ENCODE data around the gene PAK6.

The PAK6 gene

DNA sequence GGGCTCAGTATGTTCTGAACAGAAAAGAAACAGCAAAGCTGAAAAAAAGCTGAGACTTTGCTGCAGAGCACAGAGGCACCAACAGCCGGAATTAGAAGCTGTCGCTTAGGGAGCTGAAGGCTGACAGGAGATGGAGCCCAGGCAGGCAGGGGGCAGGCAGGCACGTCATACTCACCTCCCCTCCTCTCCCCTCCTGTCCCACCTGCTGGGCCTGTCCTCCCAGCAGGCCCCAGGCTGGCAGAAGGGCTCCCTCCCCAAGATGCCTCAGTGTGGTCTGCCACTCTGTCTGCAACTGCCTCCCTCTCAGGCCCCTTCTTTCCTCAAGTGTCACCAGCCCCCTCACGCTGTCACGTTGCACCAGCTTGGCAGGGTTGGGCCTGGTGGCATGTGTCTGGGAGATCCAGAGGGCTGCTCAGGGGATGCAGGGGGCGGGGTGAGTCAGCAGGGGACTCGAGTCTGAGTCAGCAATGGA lies 47.2 kb downstream of the PAK6 start:
- DNase-seq: no peak
- POLR2A ChIA-PET: no interaction called here
- CTCF ChIA-PET: interaction anchor here (0.9 to 25.2 kb wide), 5 partner anchors 9 to 51 kb away, joined by 3 to 407 read pairs (median 6); partner anchors contain the start of genes CCDC9B, INAFM2, PAK6 and PLCB2
- H3K36me3 ChIP-seq (ENCODE audit: control insufficient read depth in 4 of 4, insufficient read depth in 4 of 4, low read length in 3 of 4): peaks cover 10 to 54% (median 37%) of the 10 kb centered on the region in 4 experiments
- no peak overlapping the region for H3K27ac ChIP-seq (ENCODE audit: insufficient read depth in 1 of 2, low read depth in 1 of 2, low read length in 2 of 2, poor library complexity in 1 of 2, severe bottlenecking in 2 of 2)
- peaks cover 0 to 32% (median 0%) of the 10 kb centered on the region in 5 experiments for H3K27me3 ChIP-seq (replicated peaks in 2 of 5; ENCODE audit: control insufficient read depth in 4 of 5, insufficient read depth in 5 of 5, low read length in 4 of 5)
- no peak overlapping the region for H3K4me3 ChIP-seq (ENCODE audit: control insufficient read depth in 1 of 7, extremely low read depth in 1 of 7, insufficient read depth in 4 of 7, low read depth in 2 of 7, low read length in 6 of 7)
- WGBS (ENCODE audit: insufficient coverage): 86% methylated on average over 4 of the region's 7 CpGs
- H3K4me1 ChIP-seq (ENCODE audit: control extremely low read depth in 1 of 4, control insufficient read depth in 4 of 4, insufficient read depth in 4 of 4, low read length in 3 of 4): peaks cover 0 to 32% (median 24%) of the 10 kb centered on the region in 4 experiments
- no peaks in the 10 kb centered on the region for H3K9me3 ChIP-seq (ENCODE audit: control extremely low read depth in 1 of 5, control insufficient read depth in 4 of 5, insufficient read depth in 2 of 5, low read depth in 1 of 5, low read length in 4 of 5)

GRCh38 chr15:40286794-40287193 lies 47.9 kb downstream of the PAK6 start:
- Histone ChIP-seq H3K9me3 (ENCODE audit: control extremely low read depth in 1 of 5, control insufficient read depth in 4 of 5, insufficient read depth in 2 of 5, low read depth in 1 of 5, low read length in 4 of 5) (no peaks in the 10 kb centered on the region), H3K4me1 (ENCODE audit: control extremely low read depth in 1 of 4, control insufficient read depth in 4 of 4, insufficient read depth in 4 of 4, low read length in 3 of 4) (peaks cover 0 to 29% (median 19%) of the 10 kb centered on the region in 4 experiments), H3K27me3 (replicated peaks in 2 of 5; ENCODE audit: control insufficient read depth in 4 of 5, insufficient read depth in 5 of 5, low read length in 4 of 5) (peaks cover 0 to 25% (median 0%) of the 10 kb centered on the region in 5 experiments), H3K27ac (ENCODE audit: insufficient read depth in 1 of 2, low read depth in 1 of 2, low read length in 2 of 2, poor library complexity in 1 of 2, severe bottlenecking in 2 of 2) (no peak overlapping the region), H3K36me3 (ENCODE audit: control insufficient read depth in 4 of 4, insufficient read depth in 4 of 4, low read length in 3 of 4) (peaks cover 11 to 61% (median 44%) of the 10 kb centered on the region in 4 experiments), H3K4me3 (ENCODE audit: control insufficient read depth in 1 of 7, extremely low read depth in 1 of 7, insufficient read depth in 4 of 7, low read depth in 2 of 7, low read length in 6 of 7) (no peak overlapping the region)
- WGBS (ENCODE audit: insufficient coverage): 99% methylated on average over 6 of the region's 7 CpGs
- ChIA-PET POLR2A (no interaction called here), CTCF (interaction anchor here (0.9 to 25.2 kb wide), 5 partner anchors 13 to 66 kb away, joined by 3 to 407 read pairs (median 6); partner anchors contain the start of genes CCDC9B, INAFM2 and PLCB2)
- DNase-seq: no peak

DNA sequence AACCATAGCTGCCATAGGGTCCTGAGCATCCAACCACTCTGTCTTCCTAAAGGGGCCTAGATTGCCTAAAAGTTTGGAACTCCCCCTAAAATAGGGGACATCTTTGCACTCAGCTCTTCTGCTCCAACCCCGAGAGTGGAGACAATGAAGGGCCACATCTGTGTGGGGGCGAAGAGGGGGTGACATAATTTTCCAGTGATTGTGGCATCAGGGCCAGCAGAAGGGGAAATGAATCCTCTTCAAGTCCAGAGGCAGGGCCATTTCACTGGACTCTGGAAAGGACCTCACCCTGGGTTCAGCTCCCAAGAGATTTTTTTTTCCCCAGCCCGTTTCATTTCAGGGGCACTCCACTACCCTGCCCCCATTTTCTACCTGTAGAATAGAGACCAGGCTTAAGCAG lies 48.6 kb downstream of the PAK6 start:
- Histone ChIP-seq H3K27me3 (replicated peaks in 2 of 5; ENCODE audit: control insufficient read depth in 4 of 5, insufficient read depth in 5 of 5, low read length in 4 of 5) (peaks cover 0 to 18% (median 0%) of the 10 kb centered on the region in 5 experiments), H3K36me3 (ENCODE audit: control insufficient read depth in 4 of 4, insufficient read depth in 4 of 4, low read length in 3 of 4) (peaks cover 15 to 68% (median 48%) of the 10 kb centered on the region in 4 experiments), H3K4me1 (ENCODE audit: control extremely low read depth in 1 of 4, control insufficient read depth in 4 of 4, insufficient read depth in 4 of 4, low read length in 3 of 4) (peaks cover 0 to 22% (median 12%) of the 10 kb centered on the region in 4 experiments), H3K9me3 (ENCODE audit: control extremely low read depth in 1 of 5, control insufficient read depth in 4 of 5, insufficient read depth in 2 of 5, low read depth in 1 of 5, low read length in 4 of 5) (no peaks in the 10 kb centered on the region), H3K4me3 (ENCODE audit: control insufficient read depth in 1 of 7, extremely low read depth in 1 of 7, insufficient read depth in 4 of 7, low read depth in 2 of 7, low read length in 6 of 7) (no peak overlapping the region), H3K27ac (ENCODE audit: insufficient read depth in 1 of 2, low read depth in 1 of 2, low read length in 2 of 2, poor library complexity in 1 of 2, severe bottlenecking in 2 of 2) (no peak overlapping the region)
- CTCF ChIA-PET: interaction anchor here (0.8 to 25.2 kb wide), 8 partner anchors 8 to 134 kb away, joined by 3 to 407 read pairs (median 4); partner anchors contain the start of genes CCDC9B, INAFM2 and PLCB2
- no peak for DNase-seq
- POLR2A ChIA-PET: no interaction called here
- WGBS (ENCODE audit: insufficient coverage): 40% methylated on average over 1 of the region's 3 CpGs

DNA sequence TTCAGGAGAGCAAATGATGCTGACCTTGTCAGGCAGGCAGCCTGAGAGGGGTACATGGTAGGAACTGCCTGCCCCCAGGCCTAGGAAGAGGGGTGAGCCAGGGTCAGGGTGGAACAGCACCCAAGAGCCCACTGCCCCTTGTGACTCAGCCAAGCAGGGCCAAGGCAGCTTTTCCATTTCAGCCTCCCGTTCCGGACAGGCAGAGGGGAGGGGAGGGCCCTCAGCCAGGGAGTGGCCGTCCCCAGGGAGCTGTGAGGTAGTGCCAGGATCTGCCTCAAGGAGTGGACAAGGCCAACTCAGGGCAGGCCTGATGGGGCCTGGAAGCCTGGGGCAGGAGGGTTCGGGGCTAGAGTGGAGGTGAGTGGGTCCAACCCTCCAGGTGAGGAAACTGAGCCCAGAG lies 49.1 kb downstream of the PAK6 start:
- ChIA-PET CTCF (interaction anchor here (0.8 to 25.2 kb wide), 6 partner anchors 9 to 134 kb away, joined by 3 to 407 read pairs (median 4); partner anchors contain the start of genes CCDC9B, INAFM2 and PLCB2), POLR2A (no interaction called here)
- DNase-seq: no peak
- Histone ChIP-seq H3K4me1 (ENCODE audit: control extremely low read depth in 1 of 4, control insufficient read depth in 4 of 4, insufficient read depth in 4 of 4, low read length in 3 of 4) (peaks cover 0 to 17% (median 8%) of the 10 kb centered on the region in 4 experiments), H3K36me3 (ENCODE audit: control insufficient read depth in 4 of 4, insufficient read depth in 4 of 4, low read length in 3 of 4) (peaks cover 17 to 72% (median 53%) of the 10 kb centered on the region in 4 experiments), H3K4me3 (ENCODE audit: control insufficient read depth in 1 of 7, extremely low read depth in 1 of 7, insufficient read depth in 4 of 7, low read depth in 2 of 7, low read length in 6 of 7) (no peak overlapping the region), H3K9me3 (ENCODE audit: control extremely low read depth in 1 of 5, control insufficient read depth in 4 of 5, insufficient read depth in 2 of 5, low read depth in 1 of 5, low read length in 4 of 5) (no peaks in the 10 kb centered on the region), H3K27me3 (replicated peaks in 2 of 5; ENCODE audit: control insufficient read depth in 4 of 5, insufficient read depth in 5 of 5, low read length in 4 of 5) (peaks cover 0 to 13% (median 0%) of the 10 kb centered on the region in 5 experiments), H3K27ac (ENCODE audit: insufficient read depth in 1 of 2, low read depth in 1 of 2, low read length in 2 of 2, poor library complexity in 1 of 2, severe bottlenecking in 2 of 2) (no peak overlapping the region)
- WGBS (ENCODE audit: insufficient coverage): 95% methylated on average over 4 of the region's 4 CpGs

DNA sequence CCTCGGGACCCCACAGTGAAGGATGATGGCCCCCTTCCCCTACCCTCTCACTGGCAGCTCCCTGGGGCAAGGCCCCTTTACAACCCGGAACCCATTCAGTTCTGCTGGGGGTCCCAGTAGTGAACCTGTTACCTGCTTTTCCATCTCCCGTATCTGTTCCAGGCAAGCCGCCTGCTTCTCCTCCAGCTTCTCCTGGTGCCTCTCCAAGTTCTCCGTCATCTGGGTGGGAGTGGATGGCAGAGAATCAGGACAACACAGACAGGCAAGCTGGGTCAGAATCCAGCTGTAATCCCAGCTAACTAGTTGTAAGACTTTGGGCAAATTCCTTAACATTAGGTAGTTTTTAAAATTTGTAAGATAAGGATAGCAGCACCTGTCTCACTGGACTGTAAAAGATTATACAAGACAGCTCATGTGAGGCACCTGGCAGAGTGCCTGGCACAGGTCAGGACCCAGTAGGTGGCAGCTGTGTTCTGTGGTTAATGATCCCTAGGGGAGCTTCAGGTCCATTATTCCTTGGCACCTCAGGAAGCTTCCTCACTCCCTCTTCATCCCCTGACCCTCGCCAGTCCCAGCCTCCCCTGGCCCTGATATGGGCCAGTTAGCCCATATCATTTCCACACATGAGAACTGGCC lies 50.4 kb downstream of the PAK6 start:
- ChIA-PET CTCF (interaction anchor here (0.8 to 25.2 kb wide), 7 partner anchors 10 to 185 kb away, joined by 3 to 407 read pairs (median 5); partner anchors contain the start of genes CCDC9B, INAFM2 and PLCB2), POLR2A (no interaction called here)
- H3K4me3 ChIP-seq (ENCODE audit: control insufficient read depth in 1 of 7, extremely low read depth in 1 of 7, insufficient read depth in 4 of 7, low read depth in 2 of 7, low read length in 6 of 7): no peak overlapping the region
- DNase-seq: no peak
- peaks cover 0 to 20% (median 0%) of the 10 kb centered on the region in 4 experiments for H3K4me1 ChIP-seq (ENCODE audit: control extremely low read depth in 1 of 4, control insufficient read depth in 4 of 4, insufficient read depth in 4 of 4, low read length in 3 of 4)
- peaks cover 23 to 85% (median 62%) of the 10 kb centered on the region in 4 experiments for H3K36me3 ChIP-seq (ENCODE audit: control insufficient read depth in 4 of 4, insufficient read depth in 4 of 4, low read length in 3 of 4)
- no peak overlapping the region for H3K27ac ChIP-seq (ENCODE audit: insufficient read depth in 1 of 2, low read depth in 1 of 2, low read length in 2 of 2, poor library complexity in 1 of 2, severe bottlenecking in 2 of 2)
- no peaks in the 10 kb centered on the region for H3K27me3 ChIP-seq (replicated peaks in 2 of 5; ENCODE audit: control insufficient read depth in 4 of 5, insufficient read depth in 5 of 5, low read length in 4 of 5)
- no peaks in the 10 kb centered on the region for H3K9me3 ChIP-seq (ENCODE audit: control extremely low read depth in 1 of 5, control insufficient read depth in 4 of 5, insufficient read depth in 2 of 5, low read depth in 1 of 5, low read length in 4 of 5)
- WGBS (ENCODE audit: insufficient coverage): 95% methylated on average over 4 of the region's 6 CpGs

- no peak for DNase-seq
- H3K4me3 ChIP-seq (ENCODE audit: control insufficient read depth in 1 of 7, extremely low read depth in 1 of 7, insufficient read depth in 4 of 7, low read depth in 2 of 7, low read length in 6 of 7): no peak overlapping the region
- 93% methylated on average over 3 of the region's 12 CpGs for WGBS (ENCODE audit: insufficient coverage)
- H3K9me3 ChIP-seq (ENCODE audit: control extremely low read depth in 1 of 5, control insufficient read depth in 4 of 5, insufficient read depth in 2 of 5, low read depth in 1 of 5, low read length in 4 of 5): no peaks in the 10 kb centered on the region
- H3K27ac ChIP-seq (ENCODE audit: insufficient read depth in 1 of 2, low read depth in 1 of 2, low read length in 2 of 2, poor library complexity in 1 of 2, severe bottlenecking in 2 of 2): no peak overlapping the region
- ChIA-PET CTCF (interaction anchor here (1.4 to 25.2 kb wide), 4 partner anchors 11 to 77 kb away, joined by 3 to 407 read pairs (median 24); partner anchors contain the start of genes INAFM2 and PLCB2), POLR2A (no interaction called here)
- H3K36me3 ChIP-seq (ENCODE audit: control insufficient read depth in 4 of 4, insufficient read depth in 4 of 4, low read length in 3 of 4): peaks cover 30 to 98% (median 72%) of the 10 kb centered on the region in 4 experiments
- peaks cover 0 to 18% (median 0%) of the 10 kb centered on the region in 4 experiments for H3K4me1 ChIP-seq (ENCODE audit: control extremely low read depth in 1 of 4, control insufficient read depth in 4 of 4, insufficient read depth in 4 of 4, low read length in 3 of 4)
- no peaks in the 10 kb centered on the region for H3K27me3 ChIP-seq (replicated peaks in 2 of 5; ENCODE audit: control insufficient read depth in 4 of 5, insufficient read depth in 5 of 5, low read length in 4 of 5)
Measured at GRCh38 chr15:40290545-40290917, 51.7 kb downstream of the PAK6 start.
